HepG2 (cell line): ENCODE results near the gene ANLN. TPM values are rescaled to one million over a fixed set of nuclear protein-coding genes. Genes with fewer than 3 reads are reported as not detected.

Experiments used
- ATAD3A ChIP-seq: sonication (generic); formaldehyde crosslinking; IDR thresholded peaks from 2 replicates; pipeline ENCODE4 v1.4.0; 2020; ENCODE audit warnings: missing genetic modification reagents
- EZH2 ChIP-seq: conservative IDR thresholded peaks from 2 replicates; pipeline ENCODE4 v1.6.1; 2012; ENCODE audit warnings: mild to moderate bottlenecking, low read depth, low read length, moderate library complexity
- FIP1L1 ChIP-seq: fragments of 200-400 bp; formaldehyde crosslinking; IDR thresholded peaks from 2 replicates; pipeline ENCODE4 v1.6.1; 2018; ENCODE audit warnings: low read depth, mild to moderate bottlenecking, low read length, moderate library complexity, borderline replicate concordance; ENCODE audit not compliant: insufficient read depth
- MTA1 ChIP-seq: sonication (generic); formaldehyde crosslinking; IDR thresholded peaks from 2 replicates; pipeline ENCODE4 v1.4.0; 2020; ENCODE audit warnings: missing genetic modification reagents, mild to moderate bottlenecking, borderline replicate concordance
- NFYB ChIP-seq: sonication (generic); formaldehyde crosslinking; IDR thresholded peaks from 2 replicates; pipeline ENCODE4 v1.4.0; 2020; ENCODE audit warnings: missing genetic modification reagents
- SRF ChIP-seq: IDR thresholded peaks from 2 replicates; pipeline ENCODE4 v1.6.1; 2011; ENCODE audit warnings: mild to moderate bottlenecking, low read depth, low read length, moderate library complexity
- ZBTB37 ChIP-seq: sonication (generic); formaldehyde crosslinking; IDR thresholded peaks from 2 replicates; pipeline ENCODE4 v1.4.0; 2020; ENCODE audit warnings: mild to moderate bottlenecking, missing genetic modification reagents
- ZBTB40 ChIP-seq, 2 experiments: fragments of 450-650 bp in 1 of 2; sonication (generic) in 1 of 2; formaldehyde crosslinking in 1 of 2; IDR thresholded peaks; 2 replicates each; pipeline versions ENCODE4 v1.6.1 to v1.8.0; 2016 to 2022; ENCODE audit warnings: antibody characterized with exemption in 1 of 2, mild to moderate bottlenecking in 1 of 2, missing genetic modification reagents in 1 of 2
- ZBTB49 ChIP-seq: sonication (generic); formaldehyde crosslinking; IDR thresholded peaks from 2 replicates; pipeline ENCODE4 v1.4.0; 2020; ENCODE audit warnings: missing genetic modification reagents, borderline replicate concordance
- ZKSCAN1 ChIP-seq: fragments of 150-350 bp; IDR thresholded peaks from 2 replicates; pipeline ENCODE4 v1.6.1; 2014; ENCODE audit warnings: low read length
- ZMYM4 ChIP-seq: sonication (generic); formaldehyde crosslinking; IDR thresholded peaks from 2 replicates; pipeline ENCODE4 v1.8.1; 2023; ENCODE audit warnings: mild to moderate bottlenecking, missing genetic modification reagents
- ZNF225 ChIP-seq: sonication (generic); formaldehyde crosslinking; IDR thresholded peaks from 2 replicates; pipeline ENCODE4 v1.4.0; 2020; ENCODE audit warnings: mild to moderate bottlenecking, missing genetic modification reagents
- ZNF674 ChIP-seq: sonication (generic); formaldehyde crosslinking; IDR thresholded peaks from 2 replicates; pipeline ENCODE4 v1.5.0; 2020; ENCODE audit warnings: low read depth, mild to moderate bottlenecking, missing genetic modification reagents
- ZNF777 ChIP-seq: sonication (generic); formaldehyde crosslinking; IDR thresholded peaks from 2 replicates; pipeline ENCODE4 v1.4.0; 2020; ENCODE audit warnings: missing genetic modification reagents
- polyA plus RNA-seq, 8 experiments: library from polyadenylated mRNA; depleted of rRNA in 3 of 8; stranded (reverse) in 7 of 8; unstranded in 1 of 8; fragments of >200 nt; fragmentation: Illumina TruSeq in 4 of 8; extraction: Trizol in 4 of 8; gene quantifications; 2 replicates each; pipeline versions ENCODE4 v1.2.1 to v1.2.3, GENCODE V29; 2011 to 2016; ENCODE audit warnings: low read depth in 4 of 8, missing spikeins in 1 of 8, mixed read lengths in 1 of 8; ENCODE audit not compliant: insufficient read depth in 1 of 8
- total RNA-seq, 5 experiments: library from RNA; depleted of rRNA; stranded (reverse); fragments of >200 nt; fragmentation: Illumina TruSeq; extraction: Trizol; gene quantifications; 2 replicates each; pipeline ENCODE4 v1.2.3, GENCODE V29; 2016; ENCODE audit warnings: low read depth in 1 of 5

Gene ANLN
- total and polyA plus RNA-seq, 2 of the 13 experiments (the other 11 are each of a cell fraction or from before 2014, with no cell fraction given) = 20.0 to 72.0 TPM

GRCh38 chr7:36390199-36391090 is 783 bp downstream of the ANLN start (continued):
- no peak for TF ChIP-seq FIP1L1
- TF ChIP-seq ZBTB37 (CRISPR knock-in tag) = no peak
- no peak for TF ChIP-seq MTA1 (CRISPR knock-in tag)
- no peak for TF ChIP-seq SRF
- no peak for TF ChIP-seq ZBTB40 (IDR thresholded peaks at IDR 0.05)
- TF ChIP-seq ZBTB40 (CRISPR knock-in tag; IDR thresholded peaks at IDR 0.05) = peak; percentile 65; the same call in 1 of the 2 replicates
- no peak for TF ChIP-seq ZNF777 (CRISPR knock-in tag)
- TF ChIP-seq ZNF674 (CRISPR knock-in tag) = no peak
- no peak for TF ChIP-seq ZNF225 (CRISPR knock-in tag)
- no peak for TF ChIP-seq EZH2
- no peak for TF ChIP-seq ZKSCAN1
- TF ChIP-seq NFYB = no peak
- no peak for TF ChIP-seq ZBTB49 (CRISPR knock-in tag)
- no peak; the same call in 1 of the 2 replicates for TF ChIP-seq ZMYM4 (CRISPR knock-in tag)
- no peak for TF ChIP-seq ATAD3A (CRISPR knock-in tag)
